H1 (cell line): ENCODE measurements around the gene ZXDC. TPM values are rescaled to one million over a fixed set of nuclear protein-coding genes. Genes with fewer than 3 reads are reported as not detected.

Experiments used
- CTCF ChIA-PET: fragments of 300-600 bp; sonication (Branson Sonifier 250); formaldehyde crosslinking; loops from one replicate; lab custom pipeline; 2021; ENCODE audit not compliant: partially characterized antibody; lab: Charles Lee
- POLR2A ChIA-PET: fragments of 300-600 bp; sonication (Branson Sonifier 250); formaldehyde crosslinking; loops from one replicate; lab custom pipeline; 2021; ENCODE audit warnings: inconsistent platforms; ENCODE audit not compliant: partially characterized antibody; lab: Charles Lee
- DNase-seq, 2 experiments: peaks; one replicate each; pipeline versions ENCODE4 v3.0.0 to v3.0.0-alpha.2; 2010 to 2022; ENCODE audit warnings: low spot score in 2 of 2, low read depth in 1 of 2, mixed read lengths in 1 of 2
- FAIRE-seq: peaks from 2 replicates; lab custom pipeline; 2011; peaks lifted over from hg19 to GRCh38; lab: Jason Lieb, UNC
- H2AFZ ChIP-seq: 2 replicates; pipeline ENCODE4 v1.8.1; 2012; ENCODE audit warnings: low read length, inconsistent platforms
- H2AK5ac ChIP-seq: 2 replicates; pipeline ENCODE4 v1.6.1; 2013; ENCODE audit warnings: low read depth, low read length
- H2BK120ac ChIP-seq: replicated peaks from 2 replicates; pipeline ENCODE3; 2013; ENCODE audit warnings: low read depth, low read length, inconsistent platforms
- H2BK12ac ChIP-seq: 2 replicates; pipeline ENCODE4 v1.6.1; 2013; ENCODE audit warnings: low read depth, low read length
- H2BK15ac ChIP-seq: 2 replicates; pipeline ENCODE4 v1.6.1; 2013; ENCODE audit warnings: low read length
- H2BK20ac ChIP-seq: 2 replicates; pipeline ENCODE4 v1.6.1; 2013; ENCODE audit warnings: low read length
- H2BK5ac ChIP-seq: 2 replicates; pipeline ENCODE4 v1.6.1; 2013; ENCODE audit warnings: low read depth, low read length
- H3K14ac ChIP-seq: 2 replicates; pipeline ENCODE4 v1.6.1; 2013; ENCODE audit warnings: inconsistent platforms; ENCODE audit not compliant: insufficient read length
- H3K18ac ChIP-seq: 2 replicates; pipeline ENCODE4 v1.6.1; 2013; ENCODE audit warnings: low read length; ENCODE audit errors: extremely low read depth
- H3K23ac ChIP-seq: 2 replicates; pipeline ENCODE4 v1.6.1; 2013; ENCODE audit warnings: inconsistent platforms; ENCODE audit not compliant: insufficient read length
- H3K23me2 ChIP-seq: 2 replicates; pipeline ENCODE4 v1.6.1; 2013; ENCODE audit warnings: low read depth, low read length
- H3K27ac ChIP-seq: 2 replicates; pipeline ENCODE4 v1.6.1; 2011; ENCODE audit warnings: low read depth, low read length, inconsistent platforms
- H3K27me3 ChIP-seq, 4 experiments: replicated peaks in 1 of 4; 1 replicate in 1 of 4; 2 replicates in 3 of 4; pipeline versions ENCODE4 v1.6.1 to v1.8.1; 2011 to 2013; ENCODE audit warnings: low read length in 3 of 4, mild to moderate bottlenecking in 3 of 4, inconsistent platforms in 2 of 4, mixed read lengths in 2 of 4, moderate library complexity in 1 of 4; ENCODE audit not compliant: control insufficient read depth in 3 of 4, insufficient read depth in 3 of 4; ENCODE audit errors: extremely low read depth in 1 of 4
- H3K36me3 ChIP-seq, 4 experiments: 2 replicates each; pipeline versions ENCODE4 v1.6.1 to v1.8.1; 2011 to 2013; ENCODE audit warnings: mild to moderate bottlenecking in 4 of 4, low read length in 3 of 4, moderate library complexity in 2 of 4, control low read depth in 1 of 4, inconsistent platforms in 1 of 4; ENCODE audit not compliant: insufficient read depth in 4 of 4, control insufficient read depth in 2 of 4
- H3K4ac ChIP-seq: replicated peaks from 2 replicates; pipeline ENCODE3; 2013; ENCODE audit warnings: low read length, low read depth, mixed read lengths, inconsistent platforms; ENCODE audit not compliant: insufficient read length
- H3K4me1 ChIP-seq, 4 experiments: replicated peaks in 1 of 4; 1 replicate in 1 of 4; 2 replicates in 3 of 4; pipeline versions ENCODE4 v1.6.1 to v1.8.1; 2011 to 2013; ENCODE audit warnings: low read length in 3 of 4, inconsistent platforms in 2 of 4, mixed read lengths in 1 of 4; ENCODE audit not compliant: insufficient read depth in 4 of 4, control insufficient read depth in 3 of 4
- H3K4me2 ChIP-seq, 2 experiments: 2 replicates each; pipeline versions ENCODE4 v1.6.1 to v1.8.1; 2011 to 2013; ENCODE audit warnings: low read depth in 2 of 2, low read length in 2 of 2, control low read depth in 1 of 2, inconsistent platforms in 1 of 2, mild to moderate bottlenecking in 1 of 2; ENCODE audit not compliant: insufficient read depth in 1 of 2
- H3K4me3 ChIP-seq, 4 experiments: fragments of 200-600, 300-600 bp in 1 of 4; sonication (generic), shearing (Covaris generic), sonication (Bioruptor Twin) in 1 of 4; 2 replicates each; pipeline versions ENCODE4 v1.5.1 to v1.8.1; 2011 to 2016; ENCODE audit warnings: low read length in 4 of 4, low read depth in 3 of 4, control low read depth in 2 of 4, inconsistent platforms in 2 of 4, mild to moderate bottlenecking in 2 of 4, mixed read lengths in 1 of 4, moderate library complexity in 1 of 4; ENCODE audit not compliant: insufficient read depth in 2 of 4; ENCODE audit errors: extremely low read depth in 1 of 4
- H3K56ac ChIP-seq: replicated peaks from 2 replicates; pipeline ENCODE3; 2013; ENCODE audit warnings: low read depth, mild to moderate bottlenecking, mixed read lengths, low read length, inconsistent platforms; ENCODE audit not compliant: insufficient read length
- H3K79me1 ChIP-seq: 2 replicates; pipeline ENCODE4 v1.6.1; 2013; ENCODE audit warnings: low read depth, low read length, control low read depth
- H3K79me2 ChIP-seq, 2 experiments: 2 replicates each; pipeline versions ENCODE4 v1.6.1 to v1.8.1; 2012 to 2013; ENCODE audit warnings: low read length in 2 of 2, mild to moderate bottlenecking in 2 of 2, inconsistent platforms in 1 of 2; ENCODE audit not compliant: insufficient read depth in 2 of 2, control insufficient read depth in 1 of 2
- H3K9ac ChIP-seq, 4 experiments: replicated peaks in 1 of 4; 1 replicate in 1 of 4; 2 replicates in 3 of 4; pipeline versions ENCODE4 v1.6.1 to v1.8.1; 2011 to 2013; ENCODE audit warnings: low read depth in 3 of 4, low read length in 3 of 4, control low read depth in 2 of 4, mild to moderate bottlenecking in 2 of 4, moderate library complexity in 2 of 4, inconsistent platforms in 1 of 4; ENCODE audit errors: extremely low read depth in 1 of 4
- H3K9me3 ChIP-seq, 2 experiments: 2 replicates each; pipeline versions ENCODE4 v1.6.1 to v1.8.1; 2012 to 2013; ENCODE audit warnings: mild to moderate bottlenecking in 2 of 2, moderate library complexity in 2 of 2, control low read depth in 1 of 2, inconsistent platforms in 1 of 2, low read depth in 1 of 2, low read length in 1 of 2, mixed read lengths in 1 of 2; ENCODE audit not compliant: insufficient read depth in 2 of 2
- H4K20me1 ChIP-seq, 2 experiments: replicated peaks in 1 of 2; 2 replicates each; pipeline versions ENCODE3 to v1.8.1; 2011 to 2013; ENCODE audit warnings: inconsistent platforms in 2 of 2, low read length in 2 of 2, mild to moderate bottlenecking in 1 of 2; ENCODE audit not compliant: insufficient read depth in 2 of 2, control insufficient read depth in 1 of 2
- H4K5ac ChIP-seq: 2 replicates; pipeline ENCODE4 v1.6.1; 2013; ENCODE audit warnings: low read length, low read depth, mixed read lengths, inconsistent platforms; ENCODE audit not compliant: insufficient read length
- H4K8ac ChIP-seq: 2 replicates; pipeline ENCODE4 v1.8.0; 2013; ENCODE audit warnings: mild to moderate bottlenecking, moderate library complexity, low read length, inconsistent platforms; ENCODE audit not compliant: insufficient read depth; ENCODE audit errors: extremely low read depth
- H4K91ac ChIP-seq: replicated peaks from 2 replicates; pipeline ENCODE3; 2013; ENCODE audit warnings: low read length, mixed read lengths, inconsistent platforms; ENCODE audit not compliant: insufficient read length
- CEBPB ChIP-seq: IDR thresholded peaks from 2 replicates; pipeline ENCODE4 v1.6.1; 2012; ENCODE audit warnings: low read depth, low read length
- RAD21 ChIP-seq, 2 experiments: IDR thresholded peaks in 1 of 2; conservative IDR thresholded peaks in 1 of 2; 2 replicates each; pipeline ENCODE4 v1.6.1; 2011; ENCODE audit warnings: low read depth in 2 of 2, low read length in 2 of 2, improper control_type of control experiment in 1 of 2, inconsistent platforms in 1 of 2, mild to moderate bottlenecking in 1 of 2, moderate library complexity in 1 of 2
- RBBP5 ChIP-seq: IDR thresholded peaks from 2 replicates; pipeline ENCODE4 v1.7.1; 2012; ENCODE audit warnings: low read depth, mild to moderate bottlenecking, inconsistent platforms, low read length, moderate library complexity, borderline replicate concordance
- SP2 ChIP-seq: IDR thresholded peaks from 2 replicates; pipeline ENCODE4 v1.6.1; 2012; ENCODE audit warnings: mild to moderate bottlenecking, low read length, inconsistent platforms
- SP4 ChIP-seq: IDR thresholded peaks from 2 replicates; pipeline ENCODE4 v1.6.1; 2012; ENCODE audit warnings: low read length, inconsistent platforms
- TAF7 ChIP-seq: optimal IDR thresholded peaks from 2 replicates; pipeline ENCODE3; 2011; ENCODE audit warnings: low read depth, mild to moderate bottlenecking, inconsistent platforms, low read length, moderate library complexity, borderline replicate concordance
- TBP ChIP-seq: IDR thresholded peaks from 2 replicates; pipeline ENCODE4 v1.6.1; 2011; ENCODE audit warnings: low read depth, low read length, improper control_type of control experiment
- WGBS, 2 experiments: shearing (Covaris generic) in 1 of 2; methylation state at CpG; one replicate each; pipeline versions ENCODE4 v1.1.6 to v1.1.7; 2013 to 2015; ENCODE audit warnings: low lambda C conversion rate in 2 of 2, mixed read lengths in 2 of 2, inconsistent platforms in 1 of 2, low coverage in 1 of 2, missing lambda C conversion rate in 1 of 2; ENCODE audit not compliant: insufficient replicate concordance in 2 of 2, insufficient coverage in 1 of 2, insufficient read length in 1 of 2; ENCODE audit errors: extremely low coverage in 1 of 2, missing lambda C conversion rate in 1 of 2; 5-methylcytosine and 5-hydroxymethylcytosine counted together
- polyA plus RNA-seq, 7 experiments: library from polyadenylated mRNA; depleted of rRNA in 3 of 7; stranded (reverse) in 5 of 7; unstranded in 2 of 7; fragments of >200 nt in 5 of 7; fragments of 200-250 nt in 2 of 7; gene quantifications; 1 replicate in 5 of 7; 2 replicates in 1 of 7; 4 replicates in 1 of 7; pipeline versions ENCODE4 v1.2.1 to v1.2.3, GENCODE V29; 2011 to 2013; ENCODE audit warnings: missing spikeins in 2 of 7, mixed read lengths in 2 of 7
- total RNA-seq: library from RNA; stranded (reverse); fragmentation: NEBNext Ultra II Directional; extraction: Animal tissue kit (Norgen Biotek cat#: 25700); gene quantifications from 2 replicates; pipeline ENCODE4 v1.2.1, GENCODE V29; 2021
- TF ChIP-seq, protein P1 (sequence below): IDR thresholded peaks from 2 replicates; pipeline ENCODE4 v1.6.1; 2011; ENCODE audit warnings: low read length, improper control_type of control experiment
- TF ChIP-seq, protein P2 (sequence below): IDR thresholded peaks from 2 replicates; pipeline ENCODE4 v1.6.1; 2012; ENCODE audit warnings: low read length, inconsistent platforms

ZXDC gene
- total and polyA plus RNA-seq, 2 of the 8 experiments (the other 6 are each of a cell fraction or from before 2014, with no cell fraction given), result 12.7 to 24.3 TPM

DNA sequence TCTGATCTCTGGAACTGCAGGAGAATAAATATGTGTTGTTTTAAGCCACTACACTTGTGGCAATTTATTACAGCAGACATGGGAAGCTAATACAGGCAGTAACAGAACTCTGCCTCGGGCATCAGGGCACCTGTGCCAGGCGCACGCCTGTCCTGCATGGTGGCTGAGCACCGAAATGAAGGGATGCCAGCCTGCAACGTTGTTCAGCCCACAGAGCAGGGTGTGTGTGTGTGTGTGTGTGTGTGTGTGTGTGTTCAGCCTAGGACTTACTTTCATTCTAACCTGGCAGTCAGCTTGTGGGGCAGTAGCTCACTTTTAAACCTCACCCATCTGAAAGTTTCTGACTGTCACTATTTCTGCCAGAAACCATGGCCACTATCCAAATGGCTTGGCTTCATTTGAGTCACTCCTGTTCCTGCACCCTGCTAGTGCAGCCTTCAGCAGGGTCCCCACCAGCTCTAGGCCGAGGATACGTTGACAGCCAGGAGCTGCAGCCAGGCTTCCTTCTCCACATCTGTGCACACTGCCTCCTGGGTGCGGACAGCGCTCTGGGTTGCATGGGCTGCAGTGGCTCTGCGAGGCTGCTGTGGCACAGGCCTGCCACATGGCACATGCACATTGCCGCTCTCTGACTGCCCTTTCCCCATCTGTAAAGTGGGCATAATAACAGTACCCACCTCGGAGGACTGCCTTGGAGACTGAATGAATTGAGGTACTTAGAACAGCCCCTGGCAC, 37.4 kb upstream of the ZXDC start:
- no peak for FAIRE-seq
- H3K4me1 ChIP-seq, result no peaks in the 10 kb centered on the region; a peak in 1 of 7 replicates
- WGBS, 2 experiments, result 88% methylated on average over 12 of the region's 12 CpGs; no CpG with 5 or more reads in 1 of the 2 experiments
- no peak overlapping the region for H2AFZ ChIP-seq
- CTCF ChIA-PET, result interaction anchor here (0.9 to 5.3 kb wide), 5 partner anchors 9 to 147 kb away, joined by 3 to 30 read pairs (median 8); partner anchors contain the start of gene CHST13
- no peak overlapping the region for H2BK5ac ChIP-seq
- H3K9me3 ChIP-seq, result no peaks in the 10 kb centered on the region
- no peak overlapping the region for H3K23ac ChIP-seq
- no peak overlapping the region for H4K5ac ChIP-seq
- no peak overlapping the region for H3K56ac ChIP-seq
- H3K36me3 ChIP-seq, result no peaks in the 10 kb centered on the region
- H3K79me2 ChIP-seq, result no peaks in the 10 kb centered on the region
- H2BK20ac ChIP-seq, result no peak overlapping the region
- no peak overlapping the region for H2BK120ac ChIP-seq
- no peak overlapping the region for H3K4ac ChIP-seq
- no peaks in the 10 kb centered on the region; the same call in 1 of the 2 replicates for H3K23me2 ChIP-seq
- no peak overlapping the region for H2BK12ac ChIP-seq
- DNase-seq, result no peak
- no peak overlapping the region for H2AK5ac ChIP-seq
- H4K8ac ChIP-seq, result no peak overlapping the region
- POLR2A ChIA-PET, result interaction anchor here (0.7 kb wide), 1 partner anchor 1089 kb away, joined by 3 read pairs; no protein-coding TSS in a partner anchor
- no peaks in the 10 kb centered on the region for H3K27me3 ChIP-seq
- H3K4me2 ChIP-seq, result no peak overlapping the region
- no peaks in the 10 kb centered on the region for H3K79me1 ChIP-seq
- H3K9ac ChIP-seq, result no peak overlapping the region
- no peak overlapping the region for H3K18ac ChIP-seq
- H3K14ac ChIP-seq, result no peak overlapping the region
- H2BK15ac ChIP-seq, result no peak overlapping the region
- H4K20me1 ChIP-seq, result no peaks in the 10 kb centered on the region
- H3K4me3 ChIP-seq, result no peak overlapping the region
- H4K91ac ChIP-seq, result peak overlapping the region; percentile 42
- H3K27ac ChIP-seq, result no peak overlapping the region
- TF ChIP-seq, protein P1, sequence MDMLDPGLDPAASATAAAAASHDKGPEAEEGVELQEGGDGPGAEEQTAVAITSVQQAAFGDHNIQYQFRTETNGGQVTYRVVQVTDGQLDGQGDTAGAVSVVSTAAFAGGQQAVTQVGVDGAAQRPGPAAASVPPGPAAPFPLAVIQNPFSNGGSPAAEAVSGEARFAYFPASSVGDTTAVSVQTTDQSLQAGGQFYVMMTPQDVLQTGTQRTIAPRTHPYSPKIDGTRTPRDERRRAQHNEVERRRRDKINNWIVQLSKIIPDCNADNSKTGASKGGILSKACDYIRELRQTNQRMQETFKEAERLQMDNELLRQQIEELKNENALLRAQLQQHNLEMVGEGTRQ, result no peak
- TF ChIP-seq SP4 (no peak), RAD21 (IDR thresholded peaks at IDR 0.05 in 1 of 2, conservative IDR thresholded peaks at IDR 0.05 in 1 of 2; ENCODE audit: low read depth in 2 of 2, low read length in 2 of 2) (no peak), RBBP5 (no peak), SP2 (no peak), TAF7 (no peak), CEBPB (no peak), TBP (no peak)
- TF ChIP-seq, protein P2, sequence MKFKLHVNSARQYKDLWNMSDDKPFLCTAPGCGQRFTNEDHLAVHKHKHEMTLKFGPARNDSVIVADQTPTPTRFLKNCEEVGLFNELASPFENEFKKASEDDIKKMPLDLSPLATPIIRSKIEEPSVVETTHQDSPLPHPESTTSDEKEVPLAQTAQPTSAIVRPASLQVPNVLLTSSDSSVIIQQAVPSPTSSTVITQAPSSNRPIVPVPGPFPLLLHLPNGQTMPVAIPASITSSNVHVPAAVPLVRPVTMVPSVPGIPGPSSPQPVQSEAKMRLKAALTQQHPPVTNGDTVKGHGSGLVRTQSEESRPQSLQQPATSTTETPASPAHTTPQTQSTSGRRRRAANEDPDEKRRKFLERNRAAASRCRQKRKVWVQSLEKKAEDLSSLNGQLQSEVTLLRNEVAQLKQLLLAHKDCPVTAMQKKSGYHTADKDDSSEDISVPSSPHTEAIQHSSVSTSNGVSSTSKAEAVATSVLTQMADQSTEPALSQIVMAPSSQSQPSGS, result no peak
